Measurements from ENCODE around the gene PNMA8B.

The PNMA8B gene

GRCh38 chr19:46487178-46487801, 8.4 kb downstream of the PNMA8B start:
- DNase-seq (ENCODE audit: low read depth in 3 of 3): no peak

GRCh38 chr19:46486358-46486757, 9.3 kb downstream of the PNMA8B start:
- no peak for DNase-seq (ENCODE audit: low read depth in 3 of 3)

DNA sequence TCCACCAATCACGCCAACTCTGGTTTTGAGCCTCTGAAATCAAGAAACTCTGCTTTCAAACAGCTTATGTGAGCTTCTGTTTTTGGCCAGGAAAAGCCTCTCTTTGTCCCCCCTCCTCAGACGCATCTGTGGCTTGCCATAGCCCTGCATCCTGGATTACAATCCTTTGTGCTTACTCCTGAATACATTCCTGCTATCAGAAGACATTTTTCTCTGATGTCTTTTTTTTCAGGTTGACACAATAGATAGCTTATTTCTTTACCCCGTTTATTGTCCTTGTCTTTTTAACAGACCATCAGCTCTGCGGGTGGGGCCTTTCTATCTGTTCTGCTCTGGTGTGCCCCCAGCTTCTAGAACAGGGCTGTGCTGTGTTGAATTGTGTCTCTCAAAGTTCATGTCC, 11.0 kb downstream of the PNMA8B start:
- no peak for DNase-seq (ENCODE audit: low read depth in 3 of 3)

GRCh38 chr19:46482631-46483030, 13.0 kb downstream of the PNMA8B start:
- DNase-seq (ENCODE audit: low read depth in 3 of 3): no peak

DNA sequence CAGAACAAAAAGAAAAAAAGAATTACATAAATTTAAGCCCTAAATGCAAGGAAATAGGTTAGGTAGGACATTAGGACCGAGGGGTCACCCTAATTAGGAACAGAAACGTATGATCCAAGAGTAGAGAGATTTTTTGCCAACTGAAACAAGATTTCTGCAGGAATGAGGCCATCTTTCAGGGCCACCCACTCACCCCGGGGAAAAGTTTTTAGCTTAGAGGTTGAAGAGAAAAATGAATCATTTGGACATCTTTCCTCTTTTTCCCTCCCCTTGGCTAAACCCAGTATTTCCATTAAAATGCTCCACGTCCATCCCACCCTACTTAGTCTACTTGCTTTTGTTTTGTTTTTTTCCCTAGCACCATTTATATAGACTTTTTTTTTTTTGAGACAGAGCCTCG, 13.7 kb downstream of the PNMA8B start:
- DNase-seq (ENCODE audit: low read depth in 3 of 3): no peak

DNA sequence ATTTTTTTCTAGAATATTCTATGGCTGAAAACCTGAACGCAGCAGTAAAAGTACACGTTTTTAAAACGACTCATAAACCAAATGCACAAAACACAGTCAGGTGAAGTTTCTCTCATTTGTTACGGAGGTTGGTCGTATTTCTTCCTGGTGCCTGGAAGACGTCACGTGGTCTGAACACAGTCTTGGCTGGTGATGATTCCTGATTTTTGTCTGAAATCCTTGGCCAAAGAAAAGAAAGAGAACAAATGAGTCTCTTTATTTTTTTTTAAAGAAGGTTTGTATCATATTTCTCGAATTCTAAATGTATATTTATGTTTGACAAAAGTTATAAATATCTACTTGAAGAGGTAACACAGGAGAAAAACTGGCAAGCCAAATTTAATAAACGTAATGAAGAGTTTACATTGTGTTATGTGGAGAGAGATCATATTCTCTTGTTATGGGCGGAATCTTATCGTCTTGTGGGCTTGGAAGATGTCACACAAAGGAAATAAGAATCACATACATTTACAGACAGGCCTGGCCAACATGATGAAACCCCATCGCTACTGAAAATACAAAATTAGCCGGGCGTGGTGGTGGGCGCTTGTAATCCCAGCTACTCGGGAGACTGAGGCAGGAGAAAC, 14.3 kb downstream of the PNMA8B start:
- no peak for DNase-seq (ENCODE audit: low read depth in 3 of 3)

DNA sequence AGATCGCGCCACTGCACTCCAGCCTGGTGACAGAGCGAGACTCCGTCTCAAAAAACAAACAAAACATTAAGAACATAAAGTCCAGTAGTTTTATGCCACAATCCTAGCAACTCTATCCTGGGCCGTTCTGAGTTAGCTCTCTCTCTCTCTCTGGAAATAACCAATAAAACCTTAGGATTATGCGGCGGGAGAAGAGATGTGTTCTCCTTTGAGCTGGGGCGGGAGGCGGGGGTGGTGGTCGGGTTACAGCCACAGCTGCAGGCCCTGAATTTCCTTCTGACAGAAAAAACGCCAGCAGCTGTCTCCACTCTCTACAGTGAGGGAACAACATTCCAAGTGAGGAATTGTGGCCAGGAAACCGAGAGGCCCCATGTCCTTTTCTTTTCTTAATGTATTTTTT, 15.3 kb downstream of the PNMA8B start:
- no peak for DNase-seq (ENCODE audit: low read depth in 3 of 3)

DNA sequence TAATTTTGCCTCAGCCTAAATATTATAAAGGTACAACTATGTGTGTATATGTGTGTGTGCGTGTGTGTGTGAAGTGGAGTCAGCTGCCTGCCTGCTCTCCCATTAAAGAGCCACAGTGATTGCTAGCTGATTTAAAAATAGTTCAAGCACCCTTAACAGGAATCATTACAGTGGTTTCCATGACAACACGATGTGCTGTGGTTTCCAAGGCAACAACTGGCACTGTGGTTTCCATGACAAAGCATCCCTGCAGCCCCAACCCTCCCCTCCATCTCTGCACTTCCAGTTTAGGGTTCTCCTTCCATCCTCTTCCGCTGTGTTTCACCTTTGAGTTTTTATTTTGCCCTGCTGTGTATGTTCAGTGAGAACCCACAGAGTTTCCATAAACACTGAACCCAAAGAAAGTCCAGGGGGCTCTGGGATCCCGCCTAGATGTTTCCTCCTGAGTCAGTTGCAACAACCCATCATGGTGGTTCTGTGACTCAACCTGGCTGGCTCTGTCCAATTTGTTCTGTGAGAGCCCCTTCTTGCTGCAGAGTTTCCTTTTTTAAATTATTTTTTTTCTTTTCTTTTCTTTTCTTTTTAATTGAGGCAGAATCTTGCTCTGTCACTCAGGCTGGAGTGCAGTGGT, 17.2 kb downstream of the PNMA8B start:
- no peak for DNase-seq (ENCODE audit: low read depth in 3 of 3)

GRCh38 chr19:46475986-46476385, 19.7 kb downstream of the PNMA8B start:
- DNase-seq (ENCODE audit: low read depth in 3 of 3): no peak

DNA sequence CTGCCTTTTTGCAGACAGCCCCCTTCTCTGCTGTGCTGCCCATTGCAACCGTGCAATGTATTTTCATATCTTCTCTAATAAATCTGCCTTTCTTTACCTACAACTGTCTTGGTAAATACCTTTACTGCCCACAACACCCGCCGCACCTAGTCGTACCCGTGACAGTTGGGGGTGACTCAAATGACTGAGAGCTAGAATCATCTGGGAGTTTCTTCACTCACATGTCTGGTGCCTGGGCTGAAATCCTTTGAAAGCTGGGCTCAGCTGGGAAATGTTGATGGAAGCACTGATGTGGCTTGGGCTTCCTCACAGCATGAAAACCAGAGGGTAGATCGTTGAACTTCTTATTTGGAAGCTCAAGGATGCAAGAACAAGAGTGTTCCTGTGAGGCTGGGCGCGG, 21.5 kb downstream of the PNMA8B start:
- no peak for DNase-seq (ENCODE audit: low read depth in 3 of 3)

- DNase-seq (ENCODE audit: low read depth in 3 of 3): no peak
Measured at GRCh38 chr19:46472592-46472991, 23.1 kb downstream of the PNMA8B start.

DNA sequence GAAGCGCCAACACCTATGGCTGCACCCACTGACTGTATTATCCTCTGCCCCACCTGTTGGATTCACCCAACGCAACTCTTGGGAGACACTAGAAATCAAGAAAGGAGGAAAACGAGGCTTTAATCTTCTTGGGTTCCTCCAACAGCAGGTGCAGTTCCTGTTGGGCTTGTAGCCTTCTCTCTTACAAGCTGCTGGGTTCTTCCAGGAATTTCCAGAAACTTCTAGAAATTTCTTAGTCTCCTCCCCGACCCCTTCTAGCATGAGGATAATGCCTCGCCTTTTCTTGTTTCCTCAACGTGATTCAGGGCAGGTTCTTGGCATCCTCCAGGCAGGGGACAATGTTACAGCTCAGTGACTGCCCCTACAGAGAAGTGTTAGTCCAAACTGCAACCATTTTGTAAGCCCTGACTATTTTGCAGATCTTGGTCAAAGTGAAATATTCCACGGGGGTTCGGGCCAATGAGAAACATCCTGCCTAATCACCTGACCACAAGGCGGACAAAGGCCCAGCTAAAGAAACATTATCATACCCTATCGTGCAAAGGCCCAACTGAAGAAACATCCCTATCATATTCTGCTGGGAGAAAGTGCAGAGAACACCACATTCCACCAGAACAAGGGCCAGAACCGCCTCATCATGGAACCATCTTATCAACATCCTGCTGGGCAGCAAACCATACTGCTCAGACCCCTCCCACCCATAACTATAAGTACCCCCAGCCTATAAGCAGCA, 23.7 kb downstream of the PNMA8B start:
- DNase-seq (ENCODE audit: low read depth in 3 of 3): no peak

GRCh38 chr19:46471116-46471733, 24.4 kb downstream of the PNMA8B start, which contains the start of gene PNMA8A:
Gene PNMA8A, minus strand, starts transcription at chr19:46471563. Its CDS starts 528 bp downstream, at chr19:46471035.
- DNase-seq (ENCODE audit: low read depth in 3 of 3): no peak

DNA sequence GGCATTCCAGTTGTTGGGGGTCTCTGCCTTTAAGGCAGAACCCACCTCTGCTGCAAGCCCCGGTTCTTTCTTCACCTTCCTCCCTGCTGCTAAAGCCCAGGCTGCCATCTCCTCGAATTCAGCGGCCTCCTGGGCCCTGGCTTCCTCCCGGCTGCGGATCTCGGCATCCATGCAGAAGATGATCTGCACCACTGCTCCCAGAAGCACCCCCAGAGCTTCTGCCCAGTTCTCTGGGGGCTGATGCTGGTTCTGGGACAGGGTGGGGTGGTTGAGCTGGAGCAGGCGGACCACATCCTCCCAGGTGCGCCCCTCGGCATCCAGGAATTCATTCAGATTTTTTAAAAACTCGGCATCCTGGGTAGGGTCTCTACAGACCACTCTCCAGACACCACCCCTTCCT, 25.3 kb downstream of the PNMA8B start:
- no peak for DNase-seq (ENCODE audit: low read depth in 3 of 3)

- DNase-seq (ENCODE audit: low read depth in 3 of 3): no peak
Measured at GRCh38 chr19:46469541-46470185, 26.0 kb downstream of the PNMA8B start.

- no peak for DNase-seq (ENCODE audit: low read depth in 3 of 3)
Measured at GRCh38 chr19:46466536-46467196, 29.0 kb downstream of the PNMA8B start.

GRCh38 chr19:46463516-46463915, 32.2 kb downstream of the PNMA8B start:
- no peak for DNase-seq (ENCODE audit: low read depth in 3 of 3)

DNA sequence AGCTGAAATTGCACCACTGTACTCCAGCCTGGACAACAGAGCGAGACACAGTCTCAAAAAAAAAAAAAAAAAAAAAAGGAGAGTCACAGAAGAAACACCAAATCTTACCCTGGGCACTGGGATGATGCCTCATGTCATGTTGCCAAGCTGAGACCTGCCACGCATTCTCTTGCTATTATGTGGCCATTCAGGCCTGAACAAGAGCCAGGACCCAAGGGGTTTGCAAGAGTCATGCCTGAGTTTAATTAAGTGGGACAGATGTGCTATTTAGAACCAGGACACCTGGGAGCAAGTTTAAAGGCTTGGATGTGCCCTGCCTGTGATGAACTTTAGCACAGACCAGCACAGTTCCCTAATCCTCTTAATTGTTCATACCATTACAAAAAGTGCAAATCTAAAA, 34.1 kb downstream of the PNMA8B start:
- no peak for DNase-seq (ENCODE audit: low read depth in 3 of 3)

DNA sequence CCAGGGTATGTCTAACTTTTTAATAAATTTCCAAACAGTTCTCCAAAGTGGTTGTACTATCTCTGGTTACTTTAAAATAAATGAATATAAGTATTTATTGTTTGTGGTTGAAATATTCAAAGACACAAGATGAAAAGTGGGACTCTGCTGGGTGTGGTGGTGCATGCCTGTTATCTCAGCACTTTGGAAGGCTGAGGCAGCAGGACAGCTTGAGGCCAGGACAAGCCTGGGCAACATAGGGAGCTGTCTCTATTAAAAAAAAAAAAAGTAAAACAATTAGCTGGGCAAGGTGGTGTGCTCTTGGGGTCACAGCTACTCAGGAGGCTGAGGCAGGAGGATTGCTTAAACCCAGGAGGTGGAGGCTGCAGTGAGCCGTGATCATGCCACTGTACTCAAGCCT, 34.7 kb downstream of the PNMA8B start:
- no peak for DNase-seq (ENCODE audit: low read depth in 3 of 3)

- no peak for DNase-seq (ENCODE audit: low read depth in 3 of 3)
Measured at GRCh38 chr19:46460055-46460454, 35.6 kb downstream of the PNMA8B start.

- DNase-seq (ENCODE audit: low read depth in 3 of 3): no peak
Measured at GRCh38 chr19:46456930-46457329, 38.7 kb downstream of the PNMA8B start.
